ENCODE data around the gene SHISA6.

The SHISA6 gene

GRCh38 chr17:11282586-11282985 is 41.6 kb downstream of the SHISA6 start:
- ATAC-seq, result no peak
- TF ChIP-seq RARB (CRISPR knock-in tag; IDR thresholded peaks at IDR 0.05), result no peak
- no peak for TF ChIP-seq OSR1 (CRISPR knock-in tag; IDR thresholded peaks at IDR 0.05)
- TF ChIP-seq ZC3H10 (CRISPR knock-in tag; IDR thresholded peaks at IDR 0.05), result no peak
- TF ChIP-seq CSRNP3 (CRISPR knock-in tag; IDR thresholded peaks at IDR 0.05), result no peak
- no peak for TF ChIP-seq POU6F1 (CRISPR knock-in tag; IDR thresholded peaks at IDR 0.05; ENCODE audit: borderline replicate concordance, low read depth)
- no peak for TF ChIP-seq TSHZ2 (CRISPR knock-in tag; IDR thresholded peaks at IDR 0.05)
- TF ChIP-seq ISL1 (CRISPR knock-in tag; IDR thresholded peaks at IDR 0.05), result no peak
- TF ChIP-seq CREB5 (CRISPR knock-in tag; IDR thresholded peaks at IDR 0.05; ENCODE audit: low read depth), result no peak
- TF ChIP-seq CSDC2 (CRISPR knock-in tag; IDR thresholded peaks at IDR 0.05), result no peak

- no peak for ATAC-seq
- TF ChIP-seq ARNTL (CRISPR knock-in tag; IDR thresholded peaks at IDR 0.05; ENCODE audit: borderline replicate concordance, low read depth) (no peak), OSR1 (CRISPR knock-in tag; IDR thresholded peaks at IDR 0.05) (no peak), ZC3H10 (CRISPR knock-in tag; IDR thresholded peaks at IDR 0.05) (no peak), PPARA (CRISPR knock-in tag; IDR thresholded peaks at IDR 0.05; ENCODE audit: borderline replicate concordance) (no peak), ZNF565 (CRISPR knock-in tag; conservative IDR thresholded peaks at IDR 0.05; ENCODE audit: low read depth) (no peak), CSDC2 (CRISPR knock-in tag; IDR thresholded peaks at IDR 0.05) (no peak), ZNF70 (CRISPR knock-in tag; IDR thresholded peaks at IDR 0.05) (no peak), SNAI2 (CRISPR knock-in tag; IDR thresholded peaks at IDR 0.05) (no peak), ZFP30 (CRISPR knock-in tag; IDR thresholded peaks at IDR 0.05) (no peak)
Observed at GRCh38 chr17:11284811-11285210, 43.8 kb downstream of the SHISA6 start.

GRCh38 chr17:11285946-11286345 is 44.9 kb downstream of the SHISA6 start:
- ATAC-seq, result no peak
- TF ChIP-seq POU6F1 (CRISPR knock-in tag; IDR thresholded peaks at IDR 0.05; ENCODE audit: borderline replicate concordance, low read depth), result no peak
- no peak for TF ChIP-seq ESRRG (CRISPR knock-in tag; IDR thresholded peaks at IDR 0.05)
- TF ChIP-seq ARNTL (CRISPR knock-in tag; IDR thresholded peaks at IDR 0.05; ENCODE audit: borderline replicate concordance, low read depth), result no peak
- TF ChIP-seq ZC3H10 (CRISPR knock-in tag; IDR thresholded peaks at IDR 0.05), result no peak
- no peak for TF ChIP-seq PATZ1 (CRISPR knock-in tag; IDR thresholded peaks at IDR 0.05; ENCODE audit: borderline replicate concordance)
- no peak for TF ChIP-seq ZNF565 (CRISPR knock-in tag; conservative IDR thresholded peaks at IDR 0.05; ENCODE audit: low read depth)
- no peak for TF ChIP-seq ISL1 (CRISPR knock-in tag; IDR thresholded peaks at IDR 0.05)
- TF ChIP-seq OSR1 (CRISPR knock-in tag; IDR thresholded peaks at IDR 0.05), result no peak
- TF ChIP-seq ZFP3 (CRISPR knock-in tag; IDR thresholded peaks at IDR 0.05), result no peak
- TF ChIP-seq CSRNP3 (CRISPR knock-in tag; IDR thresholded peaks at IDR 0.05), result no peak
- no peak for TF ChIP-seq CREB5 (CRISPR knock-in tag; IDR thresholded peaks at IDR 0.05; ENCODE audit: low read depth)
- TF ChIP-seq CSDC2 (CRISPR knock-in tag; IDR thresholded peaks at IDR 0.05), result no peak
- TF ChIP-seq TSHZ2 (CRISPR knock-in tag; IDR thresholded peaks at IDR 0.05), result no peak
- TF ChIP-seq SNAI2 (CRISPR knock-in tag; IDR thresholded peaks at IDR 0.05), result no peak

Measured in SK-N-SH treated with all-trans-retinoic acid at 6 μM for 48 hours (cell line).